GM12878 (cell line): Measurements from ENCODE around the gene COL5A3.

Experiments
- CHD2 ChIP-seq: IDR thresholded peaks from 2 replicates; pipeline ENCODE4 v1.6.1; 2011; ENCODE audit warnings: low read depth, low read length, improper control_type of control experiment, borderline replicate concordance
- CTCF ChIP-seq, 3 experiments: IDR thresholded peaks in 2 of 3; conservative IDR thresholded peaks in 1 of 3; 2 replicates each; pipeline ENCODE4 v1.5.1; 2011; ENCODE audit warnings: low read depth in 3 of 3, low read length in 3 of 3, mild to moderate bottlenecking in 3 of 3, control low read depth in 2 of 3, moderate library complexity in 2 of 3, inconsistent platforms in 1 of 3, mixed read lengths in 1 of 3; ENCODE audit not compliant: control insufficient read depth in 2 of 3, insufficient read depth in 1 of 3; ENCODE audit errors: extremely low read depth in 1 of 3
- MYC ChIP-seq: IDR thresholded peaks from 2 replicates; pipeline ENCODE4 v1.6.1; 2011; ENCODE audit warnings: mild to moderate bottlenecking, low read length, moderate library complexity, inconsistent platforms; ENCODE audit not compliant: insufficient read depth, insufficient replicate concordance, insufficient read length, severe bottlenecking
- SRF ChIP-seq, 2 experiments: IDR thresholded peaks; 2 replicates each; pipeline ENCODE4 v1.6.1; 2011; ENCODE audit warnings: low read depth in 2 of 2, low read length in 2 of 2, mild to moderate bottlenecking in 1 of 2, moderate library complexity in 1 of 2

GRCh38 chr19:9914315-9915207, 95.7 kb downstream of the COL5A3 start:
- TF ChIP-seq CTCF (IDR thresholded peaks at IDR 0.05 in 2 of 3, conservative IDR thresholded peaks at IDR 0.05 in 1 of 3; ENCODE audit: control insufficient read depth in 2 of 3, extremely low read depth in 1 of 3, insufficient read depth in 1 of 3, low read depth in 3 of 3, low read length in 3 of 3) (peak; percentile 39 to 43 (median 39); a peak in 4 of 6 replicates), MYC (no peak), SRF (IDR thresholded peaks at IDR 0.05; ENCODE audit: low read depth in 2 of 2, low read length in 2 of 2) (no peak), CHD2 (no peak)
